ENCODE measurements around the gene ESR1. TPM values are rescaled to one million over a fixed set of nuclear protein-coding genes. Genes with fewer than 3 reads are reported as not detected.

ESR1 gene
- total and polyA plus RNA-seq, 9 donors, result 6.6 to 44.5 (median 18.5) TPM

GRCh38 chr6:152173957-152174356 lies 366.5 kb downstream of the ESR1 start:
- no peak for DNase-seq
- Histone ChIP-seq H3K27ac (no peak overlapping the region), H3K9me3 (no peaks in the 10 kb centered on the region), H3K4me3 (no peak overlapping the region), H3K36me3 (no peaks in the 10 kb centered on the region), H3K27me3 (no peaks in the 10 kb centered on the region), H3K4me1 (ENCODE audit: insufficient read depth) (peaks cover 3% of the 10 kb centered on the region)
- intact Hi-C loops (cut with DNase I), result no loop called here
- WGBS, 3 donors, result 67 to 87% (median 68%) methylated on average over 2 of the region's 2 CpGs
- no peak for TF ChIP-seq CTCF (IDR thresholded peaks at IDR 0.05)
- TF ChIP-seq POLR2A (IDR thresholded peaks at IDR 0.05), result no peak
- TF ChIP-seq EP300 (IDR thresholded peaks at IDR 0.05), result no peak

- intact Hi-C loops (cut with DNase I), result no loop called here
- Histone ChIP-seq H3K4me1 (ENCODE audit: insufficient read depth) (peaks cover 1% of the 10 kb centered on the region), H3K4me3 (no peak overlapping the region), H3K36me3 (no peaks in the 10 kb centered on the region), H3K27me3 (no peaks in the 10 kb centered on the region), H3K9me3 (no peaks in the 10 kb centered on the region), H3K27ac (no peak overlapping the region)
- DNase-seq, result no peak
- no peak for TF ChIP-seq POLR2A (IDR thresholded peaks at IDR 0.05)
- no peak for TF ChIP-seq EP300 (IDR thresholded peaks at IDR 0.05)
- no peak for TF ChIP-seq CTCF (IDR thresholded peaks at IDR 0.05)
- 60 to 67% (median 67%) methylated on average over 4 of the region's 4 CpGs for WGBS, 3 donors
These were observed 368.8 kb downstream of the ESR1 start for GRCh38 chr6:152176268-152176667.
